K562 (cell line): ENCODE measurements around the gene SART3. TPM values are rescaled to one million over a fixed set of nuclear protein-coding genes. Genes with fewer than 3 reads are reported as not detected.

Experiments used
- ATAC-seq: fragments of 200-7000 bp; cut with Tn5 transposase; 3 replicates; pipeline ENCODE4 v1.9.1; 2020; ENCODE audit warnings: moderate library complexity
- BruUV-seq: library from RNA; stranded (reverse); fragments of 400-500 nt; replicated peaks from 2 replicates; lab custom pipeline; 2021; lab: Mats Ljungman, UMichigan
- CTCF ChIA-PET: fragments of 300-600 bp; formaldehyde crosslinking; extraction: SDS; loops from one replicate; lab custom pipeline; 2021; ENCODE audit warnings: low intra/inter-chr PET ratio; lab: Yijun Ruan, JAX
- POLR2A ChIA-PET: fragments of 300-600, 350-650 bp; sonication (Branson Sonifier 250); formaldehyde crosslinking; extraction: SDS; loops from one replicate; lab custom pipeline; 2021; ENCODE audit warnings: antibody characterized with exemption, inconsistent platforms; lab: Yijun Ruan, JAX
- DNase-seq, 4 experiments: peaks; one replicate each; pipeline versions ENCODE4 v3.0.0 to v3.0.0-alpha.2; 2011 to 2018; ENCODE audit warnings: low spot score in 3 of 4, mixed read lengths in 3 of 4; ENCODE audit errors: extremely low read depth in 1 of 4
- FAIRE-seq: peaks from 2 replicates; lab custom pipeline; 2011; peaks lifted over from hg19 to GRCh38; lab: Jason Lieb, UNC
- H2AFZ ChIP-seq: 2 replicates; pipeline ENCODE4 v1.6.0; 2011; ENCODE audit warnings: low read depth, low read length, control low read depth, inconsistent platforms
- H3K27ac ChIP-seq: fragments of 200-600 bp; 3 replicates; pipeline ENCODE4 v1.8.0; 2011; ENCODE audit warnings: low read depth, mild to moderate bottlenecking, control low read depth, inconsistent platforms, low read length, moderate library complexity, mixed read lengths; ENCODE audit errors: extremely low read depth
- H3K27me3 ChIP-seq, 2 experiments: fragments of 300-600 bp in 1 of 2; 2 replicates in 1 of 2; 3 replicates in 1 of 2; pipeline versions ENCODE4 v1.6.0 to v1.8.0; 2011; ENCODE audit warnings: inconsistent platforms in 2 of 2, low read length in 2 of 2, mild to moderate bottlenecking in 1 of 2, mixed read lengths in 1 of 2, moderate library complexity in 1 of 2; ENCODE audit not compliant: control insufficient read depth in 2 of 2, insufficient read depth in 2 of 2
- H3K36me3 ChIP-seq: fragments of 300-600 bp; 3 replicates; pipeline ENCODE4 v1.8.0; 2011; ENCODE audit warnings: mild to moderate bottlenecking, low read length, inconsistent platforms; ENCODE audit not compliant: control insufficient read depth, insufficient read depth
- H3K4me1 ChIP-seq, 2 experiments: fragments of 200-600 bp in 1 of 2; replicated peaks in 1 of 2; 2 replicates in 1 of 2; 3 replicates in 1 of 2; pipeline versions ENCODE4 v1.5.1 to v1.8.0; 2011; ENCODE audit warnings: inconsistent platforms in 2 of 2, low read length in 2 of 2, mild to moderate bottlenecking in 1 of 2, mixed read lengths in 1 of 2, moderate library complexity in 1 of 2; ENCODE audit not compliant: control insufficient read depth in 2 of 2, insufficient read depth in 2 of 2
- H3K4me2 ChIP-seq: 2 replicates; pipeline ENCODE4 v1.6.1; 2011; ENCODE audit warnings: low read length, control low read depth, inconsistent platforms, mixed read lengths; ENCODE audit not compliant: insufficient read depth
- H3K4me3 ChIP-seq: fragments of 200-600 bp; sonication (generic), shearing (Covaris generic); 2 replicates; pipeline ENCODE4 v1.5.1; 2016; ENCODE audit warnings: control low read depth, inconsistent platforms
- H3K79me2 ChIP-seq: fragments of 200-600 bp; 3 replicates; pipeline ENCODE4 v1.8.0; 2011; ENCODE audit warnings: low read length, inconsistent platforms; ENCODE audit not compliant: control insufficient read depth, insufficient read depth
- H3K9ac ChIP-seq, 2 experiments: 2 replicates each; pipeline versions ENCODE4 v1.6.0 to v1.6.1; 2011; ENCODE audit warnings: low read depth in 2 of 2, low read length in 2 of 2, control low read depth in 1 of 2, inconsistent platforms in 1 of 2, mild to moderate bottlenecking in 1 of 2, mixed read lengths in 1 of 2; ENCODE audit not compliant: insufficient read depth in 1 of 2
- H3K9me1 ChIP-seq: one replicate; pipeline ENCODE4 v1.6.0; 2011; ENCODE audit warnings: inconsistent platforms, mild to moderate bottlenecking, low read length, moderate library complexity; ENCODE audit not compliant: control insufficient read depth, insufficient read depth
- H3K9me3 ChIP-seq: replicated peaks from 2 replicates; pipeline ENCODE4 v1.5.1; 2011; ENCODE audit warnings: low read depth, low read length, inconsistent platforms; ENCODE audit not compliant: control insufficient read depth, insufficient read depth
- H4K20me1 ChIP-seq: replicated peaks from 2 replicates; pipeline ENCODE4 v1.6.1; 2011; ENCODE audit warnings: low read length, inconsistent platforms, mixed read lengths; ENCODE audit not compliant: control insufficient read depth, insufficient read depth
- MTA1 ChIP-seq: fragments of 450-650 bp; IDR thresholded peaks from 2 replicates; pipeline ENCODE4 v1.6.1; 2017; ENCODE audit warnings: borderline replicate concordance
- POLR2G ChIP-seq: fragments of 200-400 bp; formaldehyde crosslinking; IDR thresholded peaks from 2 replicates; pipeline ENCODE4 v1.6.1; 2017; ENCODE audit warnings: low read depth, mild to moderate bottlenecking, antibody characterized with exemption, low read length, moderate library complexity
- RBM22 ChIP-seq: fragments of 200-400 bp; formaldehyde crosslinking; IDR thresholded peaks from 2 replicates; pipeline ENCODE4 v1.6.1; 2018; ENCODE audit warnings: low read length, low read depth; ENCODE audit not compliant: poor library complexity, severe bottlenecking
- WGBS: fragments of 100-300 bp; shearing (Covaris generic); methylation state at CpG from one replicate; pipeline ENCODE4 v1.1.6; 2016; ENCODE audit warnings: low coverage, mixed read lengths; ENCODE audit not compliant: insufficient coverage; ENCODE audit errors: missing lambda C conversion rate; 5-methylcytosine and 5-hydroxymethylcytosine counted together
- in situ Hi-C: fragments of 300-500 bp; cut with MboI; formaldehyde crosslinking; loops from 4 replicates; pipeline ENCODE4 v1.15.0; 2018; ENCODE audit warnings: inconsistent platforms, mixed read lengths
- intact Hi-C: fragments of 100-400 bp; cut with micrococcal nuclease; formaldehyde crosslinking; loops from 2 replicates; pipeline ENCODE4 v1.14.2; 2022
- polyA plus RNA-seq, 8 experiments: library from polyadenylated mRNA; depleted of rRNA in 4 of 8; stranded (reverse) in 5 of 8; unstranded in 3 of 8; fragments of >200 nt; fragmentation: Nextera tagmentation in 2 of 8; fragmentation: Illumina TruSeq in 1 of 8; extraction: Ambion mirVana in 2 of 8; extraction: Trizol in 1 of 8; gene quantifications; 2 replicates each; pipeline versions ENCODE4 v1.2.1 to v1.2.3, GENCODE V29; 2011 to 2014; ENCODE audit warnings: inconsistent platforms in 1 of 8, missing spikeins in 1 of 8
- total RNA-seq, 7 experiments: library from RNA; depleted of rRNA in 6 of 7; stranded (reverse); fragments of >200 nt in 6 of 7; fragmentation: Illumina TruSeq in 2 of 7; extraction: Trizol in 2 of 7; gene quantifications; 2 replicates each; pipeline versions ENCODE4 v1.2.1 to v1.2.3, GENCODE V29; 2011 to 2021; ENCODE audit warnings: low replicate concordance in 1 of 7
- TF ChIP-seq, protein P1 (sequence below): sonication (generic); formaldehyde crosslinking; IDR thresholded peaks from 2 replicates; pipeline ENCODE4 v1.9.0; 2022; ENCODE audit warnings: mild to moderate bottlenecking, missing genetic modification reagents
- TF ChIP-seq, protein P2 (sequence below): fragments of 450-650 bp; IDR thresholded peaks from 2 replicates; pipeline ENCODE4 v1.6.1; 2018; ENCODE audit not compliant: partially characterized antibody

Gene SART3
- total and polyA plus RNA-seq, 9 of the 15 experiments (the other 6 are each of a cell fraction or from before 2014, with no cell fraction given), result 8.9 to 167 (median 56.7) TPM

DNA sequence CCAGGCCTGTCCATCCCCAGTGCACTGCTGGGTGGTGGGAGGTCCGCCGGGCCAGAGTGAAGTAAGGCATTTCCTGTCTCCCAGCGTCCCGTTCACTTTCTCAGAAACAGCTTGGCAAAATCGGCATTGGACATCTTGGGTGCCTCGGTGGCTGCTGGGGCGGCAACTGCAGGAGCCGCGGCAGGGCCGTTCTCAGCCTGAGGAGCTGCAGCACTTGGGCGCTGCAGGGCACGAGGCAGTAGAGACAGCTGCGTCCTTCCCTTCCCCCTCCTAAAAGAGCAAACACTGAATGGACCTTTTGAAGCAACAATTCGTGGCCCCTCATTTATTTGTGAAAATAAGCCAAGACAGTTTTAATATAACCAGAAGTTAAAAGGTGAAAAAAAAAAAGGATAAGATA is 37.6 kb downstream of the SART3 start:
- no peak overlapping the region for H3K4me3 ChIP-seq
- POLR2A ChIA-PET, result interaction anchor here (2.5 kb wide), 1 partner anchor 8 kb away, joined by 20 read pairs; no protein-coding TSS in a partner anchor
- intact Hi-C loops (no loop called here), in situ Hi-C loops (no loop called here)
- no TSS peak for BruUV-seq
- no peaks in the 10 kb centered on the region for H3K4me1 ChIP-seq
- H3K27me3 ChIP-seq, result no peaks in the 10 kb centered on the region
- ATAC-seq, result no peak
- no peak overlapping the region for H2AFZ ChIP-seq
- TF ChIP-seq POLR2G, result peak; percentile 45; the same call in 1 of the 2 replicates
- no peak for TF ChIP-seq MTA1
- TF ChIP-seq RBM22, result peak; percentile 66
- TF ChIP-seq, protein P1, sequence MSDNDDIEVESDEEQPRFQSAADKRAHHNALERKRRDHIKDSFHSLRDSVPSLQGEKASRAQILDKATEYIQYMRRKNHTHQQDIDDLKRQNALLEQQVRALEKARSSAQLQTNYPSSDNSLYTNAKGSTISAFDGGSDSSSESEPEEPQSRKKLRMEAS (CRISPR knock-in tag), result no peak
- TF ChIP-seq, protein P2, sequence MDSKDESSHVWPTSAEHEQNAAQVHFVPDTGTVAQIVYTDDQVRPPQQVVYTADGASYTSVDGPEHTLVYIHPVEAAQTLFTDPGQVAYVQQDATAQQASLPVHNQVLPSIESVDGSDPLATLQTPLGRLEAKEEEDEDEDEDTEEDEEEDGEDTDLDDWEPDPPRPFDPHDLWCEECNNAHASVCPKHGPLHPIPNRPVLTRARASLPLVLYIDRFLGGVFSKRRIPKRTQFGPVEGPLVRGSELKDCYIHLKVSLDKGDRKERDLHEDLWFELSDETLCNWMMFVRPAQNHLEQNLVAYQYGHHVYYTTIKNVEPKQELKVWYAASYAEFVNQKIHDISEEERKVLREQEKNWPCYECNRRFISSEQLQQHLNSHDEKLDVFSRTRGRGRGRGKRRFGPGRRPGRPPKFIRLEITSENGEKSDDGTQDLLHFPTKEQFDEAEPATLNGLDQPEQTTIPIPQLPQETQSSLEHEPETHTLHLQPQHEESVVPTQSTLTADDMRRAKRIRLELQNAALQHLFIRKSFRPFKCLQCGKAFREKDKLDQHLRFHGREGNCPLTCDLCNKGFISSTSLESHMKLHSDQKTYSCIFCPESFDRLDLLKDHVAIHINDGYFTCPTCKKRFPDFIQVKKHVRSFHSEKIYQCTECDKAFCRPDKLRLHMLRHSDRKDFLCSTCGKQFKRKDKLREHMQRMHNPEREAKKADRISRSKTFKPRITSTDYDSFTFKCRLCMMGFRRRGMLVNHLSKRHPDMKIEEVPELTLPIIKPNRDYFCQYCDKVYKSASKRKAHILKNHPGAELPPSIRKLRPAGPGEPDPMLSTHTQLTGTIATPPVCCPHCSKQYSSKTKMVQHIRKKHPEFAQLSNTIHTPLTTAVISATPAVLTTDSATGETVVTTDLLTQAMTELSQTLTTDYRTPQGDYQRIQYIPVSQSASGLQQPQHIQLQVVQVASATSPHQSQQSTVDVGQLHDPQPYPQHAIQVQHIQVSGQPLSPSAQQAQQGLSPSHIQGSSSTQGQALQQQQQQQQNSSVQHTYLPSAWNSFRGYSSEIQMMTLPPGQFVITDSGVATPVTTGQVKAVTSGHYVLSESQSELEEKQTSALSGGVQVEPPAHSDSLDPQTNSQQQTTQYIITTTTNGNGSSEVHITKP, result no peak
- H3K36me3 ChIP-seq, result peaks cover 99% of the 10 kb centered on the region
- peak overlapping the region in 1 of 2 experiments; percentile 11; a peak in 1 of 4 replicates for H3K9ac ChIP-seq
- FAIRE-seq, result no peak
- 85% methylated on average over 7 of the region's 14 CpGs for WGBS
- H4K20me1 ChIP-seq, result 0 out of 2 replicates have a peak, but pooled peaks cover 7% of the 10 kb centered on the region
- no peak overlapping the region for H3K4me2 ChIP-seq
- no peak overlapping the region for H3K27ac ChIP-seq
- H3K9me3 ChIP-seq, result no peaks in the 10 kb centered on the region
- no peaks in the 10 kb centered on the region; the same call in 2 of the 3 replicates for H3K79me2 ChIP-seq
- no peaks in the 10 kb centered on the region for H3K9me1 ChIP-seq
- DNase-seq, result no peak
- CTCF ChIA-PET, result no interaction called here
